ENCODE data around the gene ANKRD40CL.

DNA sequence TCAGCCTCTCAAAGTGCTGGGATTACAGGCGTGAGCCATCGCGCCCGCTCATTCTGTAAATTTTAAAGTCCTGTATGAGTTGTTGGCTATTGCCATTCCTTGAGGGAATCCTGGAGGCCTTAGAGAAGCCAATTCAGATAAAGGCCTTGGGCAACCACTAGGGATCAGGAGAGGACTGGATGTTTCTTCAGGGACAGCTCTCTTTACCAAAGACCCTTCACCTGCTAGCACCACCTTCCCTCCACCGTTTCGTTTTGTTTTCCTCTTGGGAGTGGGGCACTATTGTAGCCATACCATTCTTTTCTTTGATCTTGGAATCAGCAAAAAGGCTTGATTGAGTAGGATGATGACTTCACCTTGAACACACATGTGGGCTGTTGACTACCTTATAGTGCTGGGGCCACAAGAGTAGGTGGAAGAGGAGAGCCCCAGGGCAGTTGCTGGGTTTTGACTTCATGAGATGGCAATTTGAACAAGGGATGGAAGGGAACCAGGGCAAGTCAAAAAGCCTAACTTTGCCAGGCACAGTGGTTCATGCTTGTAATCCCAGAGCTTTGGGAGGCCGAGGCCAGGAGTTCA lies 7.0 kb upstream of the ANKRD40CL start:
- TF ChIP-seq, protein P1, sequence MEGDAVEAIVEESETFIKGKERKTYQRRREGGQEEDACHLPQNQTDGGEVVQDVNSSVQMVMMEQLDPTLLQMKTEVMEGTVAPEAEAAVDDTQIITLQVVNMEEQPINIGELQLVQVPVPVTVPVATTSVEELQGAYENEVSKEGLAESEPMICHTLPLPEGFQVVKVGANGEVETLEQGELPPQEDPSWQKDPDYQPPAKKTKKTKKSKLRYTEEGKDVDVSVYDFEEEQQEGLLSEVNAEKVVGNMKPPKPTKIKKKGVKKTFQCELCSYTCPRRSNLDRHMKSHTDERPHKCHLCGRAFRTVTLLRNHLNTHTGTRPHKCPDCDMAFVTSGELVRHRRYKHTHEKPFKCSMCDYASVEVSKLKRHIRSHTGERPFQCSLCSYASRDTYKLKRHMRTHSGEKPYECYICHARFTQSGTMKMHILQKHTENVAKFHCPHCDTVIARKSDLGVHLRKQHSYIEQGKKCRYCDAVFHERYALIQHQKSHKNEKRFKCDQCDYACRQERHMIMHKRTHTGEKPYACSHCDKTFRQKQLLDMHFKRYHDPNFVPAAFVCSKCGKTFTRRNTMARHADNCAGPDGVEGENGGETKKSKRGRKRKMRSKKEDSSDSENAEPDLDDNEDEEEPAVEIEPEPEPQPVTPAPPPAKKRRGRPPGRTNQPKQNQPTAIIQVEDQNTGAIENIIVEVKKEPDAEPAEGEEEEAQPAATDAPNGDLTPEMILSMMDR (IDR thresholded peaks at IDR 0.05) = peak; percentile 27
- TF ChIP-seq EZH2 (IDR thresholded peaks at IDR 0.05) (no peak), EZH2phosphoT487 (IDR thresholded peaks at IDR 0.05) (no peak)

All from neural progenitor cell (in vitro differentiated cells).